GM23248 (cell line): Measurements from ENCODE around the gene THADA.

Source experiments
- EZH2 ChIP-seq: fragments of 200-600 bp; sonication (generic); IDR thresholded peaks from 2 replicates; pipeline ENCODE4 v1.6.1; 2018; ENCODE audit warnings: antibody characterized with exemption, mild to moderate bottlenecking; ENCODE audit not compliant: insufficient read depth, poor library complexity, severe bottlenecking
- EZH2phosphoT487 ChIP-seq: fragments of 200-600 bp; sonication (generic); IDR thresholded peaks from 2 replicates; pipeline ENCODE4 v1.6.1; 2018; ENCODE audit warnings: antibody characterized with exemption, moderate library complexity, mild to moderate bottlenecking, low read depth; ENCODE audit not compliant: insufficient read depth

GRCh38 chr2:43508209-43508608 lies 87.6 kb downstream of the THADA start:
- TF ChIP-seq EZH2 (no peak), EZH2phosphoT487 (no peak)
